Tibial nerve (tissue), 4 donors: Measurements from ENCODE around the gene SARNP. TPM values are rescaled to one million over a fixed set of nuclear protein-coding genes. Genes with fewer than 3 reads are reported as not detected.
A peak's percentile ranks its signal among the peaks of the same experiment; 100 is the strongest.

Experiments used
- DNase-seq, 2 donors: peaks; one replicate each; pipeline ENCODE4 v3.0.0-alpha.2; 2019; ENCODE audit warnings: low spot score in 2 of 2
- H3K27ac ChIP-seq, 4 donors: fragments of 200-600 bp; sonication (generic) in 3 of 4; one replicate each; pipeline ENCODE4 v1.5.1; 2017 to 2019; ENCODE audit warnings: mild to moderate bottlenecking in 1 of 4
- H3K27me3 ChIP-seq, 2 donors: fragments of 200-600 bp; sonication (generic) in 1 of 2; one replicate each; pipeline versions ENCODE4 v1.5.1 to v1.6.0; 2017 to 2019
- H3K36me3 ChIP-seq, 3 donors: fragments of 200-600 bp; sonication (generic); one replicate each; pipeline ENCODE4 v1.5.1; 2018 to 2019
- H3K4me1 ChIP-seq, 4 donors: fragments of 200-600 bp; sonication (generic) in 3 of 4; one replicate each; pipeline ENCODE4 v1.5.1; 2017 to 2019
- H3K4me3 ChIP-seq, 4 donors: fragments of 200-600 bp; sonication (generic) in 3 of 4; one replicate each; pipeline ENCODE4 v1.5.1; 2017 to 2019; ENCODE audit warnings: mild to moderate bottlenecking in 1 of 4, moderate library complexity in 1 of 4
- H3K9me3 ChIP-seq, 4 donors: fragments of 200-600 bp; sonication (generic) in 3 of 4; one replicate each; pipeline ENCODE4 v1.5.1; 2017 to 2019
- CTCF ChIP-seq, 5 experiments: fragments of 200-600 bp in 3 of 5; fragments of 450-650 bp in 2 of 5; sonication (generic) in 3 of 5; IDR thresholded peaks; one replicate each; pipeline ENCODE4 v1.5.1; 2016 to 2019; ENCODE audit warnings: antibody characterized with exemption in 5 of 5, mild to moderate bottlenecking in 3 of 5, moderate library complexity in 2 of 5
- EP300 ChIP-seq, 2 donors: sonication (generic); formaldehyde crosslinking; IDR thresholded peaks; one replicate each; pipeline ENCODE4 v1.6.1; 2017; ENCODE audit warnings: antibody characterized with exemption in 2 of 2, mild to moderate bottlenecking in 1 of 2
- POLR2A ChIP-seq, 2 donors: fragments of 450-650 bp; IDR thresholded peaks; one replicate each; pipeline ENCODE4 v1.6.1; 2017; ENCODE audit warnings: antibody characterized with exemption in 2 of 2, mild to moderate bottlenecking in 2 of 2, moderate library complexity in 2 of 2
- WGBS, 2 donors: methylation state at CpG; one replicate each; pipeline ENCODE4 v1.1.5; 2018; 5-methylcytosine and 5-hydroxymethylcytosine counted together
- total RNA-seq, 4 donors: library from RNA; depleted of rRNA; stranded (reverse); fragments of >200 nt; gene quantifications; one replicate each; pipeline ENCODE4 v1.1.0, GENCODE V29; 2016

The SARNP gene
- total RNA-seq, 4 donors from 2014 or later: 33.3 to 62.8 (median 52.8) TPM

- Histone ChIP-seq H3K36me3 (no peaks in the 10 kb centered on the region), H3K27ac (peak overlapping the region; percentile 86 to 99 (median 96)), H3K4me1 (peaks cover 0 to 62% (median 33%) of the 10 kb centered on the region in 4 donors), H3K9me3 (no peaks in the 10 kb centered on the region), H3K27me3 (no peaks in the 10 kb centered on the region), H3K4me3 (peak overlapping the region in 3 of 4 donors; percentile 4 to 27 (median 20))
- 11 to 12% methylated on average over 6 of the region's 6 CpGs for WGBS, 2 donors
- TF ChIP-seq POLR2A (IDR thresholded peaks at IDR 0.05) (peak; percentile 52 to 60), EP300 (IDR thresholded peaks at IDR 0.05) (peak; percentile 98 to 99), CTCF (IDR thresholded peaks at IDR 0.05) (no peak)
- DNase-seq: peak; percentile 87 to 94
Measured at GRCh38 chr12:55847603-55848291, 30.2 kb upstream of the SARNP start.

- Histone ChIP-seq H3K4me3 (peak overlapping the region in 1 of 4 donors; percentile 16), H3K36me3 (no peaks in the 10 kb centered on the region), H3K4me1 (peaks cover 0 to 65% (median 33%) of the 10 kb centered on the region in 4 donors), H3K27ac (peak overlapping the region; percentile 86 to 99 (median 96)), H3K27me3 (no peaks in the 10 kb centered on the region), H3K9me3 (no peaks in the 10 kb centered on the region)
- no peak for DNase-seq
- TF ChIP-seq EP300 (IDR thresholded peaks at IDR 0.05): peak in 1 of 2 donors; percentile 63
- TF ChIP-seq CTCF (IDR thresholded peaks at IDR 0.05): no peak
- TF ChIP-seq POLR2A (IDR thresholded peaks at IDR 0.05): no peak
- WGBS, 2 donors: 19 to 26% methylated on average over 3 of the region's 3 CpGs
Measured at GRCh38 chr12:55847033-55847432, 29.5 kb upstream of the SARNP start.

- Histone ChIP-seq H3K9me3 (no peaks in the 10 kb centered on the region), H3K4me3 (no peak overlapping the region), H3K27me3 (no peaks in the 10 kb centered on the region), H3K36me3 (no peaks in the 10 kb centered on the region), H3K4me1 (peaks cover 0 to 63% (median 34%) of the 10 kb centered on the region in 4 donors), H3K27ac (peak overlapping the region in 3 of 4 donors; percentile 86 to 99 (median 98))
- no peak for DNase-seq
- WGBS, 2 donors: 84 to 87% methylated on average over 7 of the region's 7 CpGs
- TF ChIP-seq CTCF (IDR thresholded peaks at IDR 0.05) (no peak), EP300 (IDR thresholded peaks at IDR 0.05) (no peak), POLR2A (IDR thresholded peaks at IDR 0.05) (no peak)
Measured at GRCh38 chr12:55845785-55846496, 28.4 kb upstream of the SARNP start.

- DNase-seq: no peak
- H3K27me3 ChIP-seq: no peaks in the 10 kb centered on the region
- no peak overlapping the region for H3K4me3 ChIP-seq
- H3K4me1 ChIP-seq: peaks cover 0 to 57% (median 31%) of the 10 kb centered on the region in 4 donors
- TF ChIP-seq EP300 (IDR thresholded peaks at IDR 0.05) (no peak), POLR2A (IDR thresholded peaks at IDR 0.05) (no peak), CTCF (IDR thresholded peaks at IDR 0.05) (no peak)
- peak overlapping the region in 2 of 4 donors; percentile 98 to 99 for H3K27ac ChIP-seq
- WGBS, 2 donors: 80 to 84% methylated on average over 5 of the region's 5 CpGs
- H3K9me3 ChIP-seq: no peaks in the 10 kb centered on the region
- H3K36me3 ChIP-seq: no peaks in the 10 kb centered on the region
Measured at GRCh38 chr12:55845361-55845760, 27.8 kb upstream of the SARNP start.

- no peak for TF ChIP-seq EP300 (IDR thresholded peaks at IDR 0.05)
- TF ChIP-seq POLR2A (IDR thresholded peaks at IDR 0.05): no peak
- TF ChIP-seq CTCF (IDR thresholded peaks at IDR 0.05): no peak
- no peak for DNase-seq
- H3K9me3 ChIP-seq: no peaks in the 10 kb centered on the region
- 83 to 85% methylated on average over 4 of the region's 4 CpGs for WGBS, 2 donors
- H3K27ac ChIP-seq: peak overlapping the region in 2 of 4 donors; percentile 98 to 99
- no peaks in the 10 kb centered on the region for H3K36me3 ChIP-seq
- peaks cover 0 to 53% (median 28%) of the 10 kb centered on the region in 4 donors for H3K4me1 ChIP-seq
- no peak overlapping the region for H3K4me3 ChIP-seq
- no peaks in the 10 kb centered on the region for H3K27me3 ChIP-seq
Measured at GRCh38 chr12:55844961-55845360, 27.4 kb upstream of the SARNP start.
